ENCODE data around the gene TMEM151A.
A peak's percentile ranks its signal among the peaks of the same experiment; 100 is the strongest.

The TMEM151A gene

GRCh38 chr11:66279092-66279734 is 12.5 kb upstream of the TMEM151A start:
- no CpG with 5 or more reads among the region's 15 CpGs for WGBS, 2 donors (ENCODE audit: extremely low coverage in 2 of 2, insufficient read length in 2 of 2, insufficient replicate concordance in 1 of 2)
- Histone ChIP-seq H3K79me1 (ENCODE audit: low read depth, low read length) (peaks cover 2% of the 10 kb centered on the region), H3K4me2 (ENCODE audit: insufficient read depth, low read length, poor library complexity, severe bottlenecking) (peak overlapping the region; percentile 99), H3K36me3 (replicated peaks in 1 of 2; ENCODE audit: control insufficient read depth in 2 of 2, insufficient read depth in 2 of 2, low read length in 2 of 2) (peaks cover 18 to 52% of the 10 kb centered on the region in 2 donors), H3K14ac (ENCODE audit: low read length) (peak overlapping the region; percentile 8), H3K27ac (replicated peaks; ENCODE audit: low read length) (no peak overlapping the region), H2BK12ac (ENCODE audit: low read length) (peak overlapping the region; percentile 10), H2AK5ac (ENCODE audit: low read depth, low read length) (peak overlapping the region; percentile 61), H2BK15ac (ENCODE audit: low read length) (peak overlapping the region; percentile 91), H3K18ac (ENCODE audit: low read length) (no peak overlapping the region), H2BK5ac (ENCODE audit: low read length) (peak overlapping the region; percentile 66), H2AFZ (ENCODE audit: low read length) (no peak overlapping the region), H3K9me3 (replicated peaks in 1 of 2; ENCODE audit: control insufficient read depth in 2 of 2, insufficient read depth in 1 of 2, low read depth in 1 of 2, low read length in 2 of 2) (no peaks in the 10 kb centered on the region), H3K4me3 (ENCODE audit: low read length in 2 of 2) (peak overlapping the region; percentile 2 to 75), H3K27me3 (ENCODE audit: control insufficient read depth in 3 of 3, insufficient read depth in 3 of 3, low read depth in 1 of 3, low read length in 3 of 3) (no peaks in the 10 kb centered on the region), H3K9ac (ENCODE audit: low read depth, low read length, poor library complexity) (no peak overlapping the region), H3K4me1 (ENCODE audit: control insufficient read depth in 2 of 2, insufficient read depth in 1 of 2, low read depth in 1 of 2, low read length in 2 of 2) (peaks cover 30 to 45% of the 10 kb centered on the region in 2 donors), H3K23ac (ENCODE audit: low read depth, low read length, poor library complexity) (no peak overlapping the region), H4K8ac (ENCODE audit: low read depth, low read length) (no peak overlapping the region), H4K91ac (ENCODE audit: low read depth, low read length, poor library complexity) (no peak overlapping the region), H2BK120ac (ENCODE audit: low read depth, low read length) (no peak overlapping the region), H3K4ac (ENCODE audit: low read length) (no peak overlapping the region)
- DNase-seq (ENCODE audit: low spot score) = no peak

GRCh38 chr11:66280428-66280827 is 11.3 kb upstream of the TMEM151A start:
- Histone ChIP-seq H2BK120ac (ENCODE audit: low read depth, low read length) (no peak overlapping the region), H4K8ac (ENCODE audit: low read depth, low read length) (no peak overlapping the region), H3K27ac (replicated peaks; ENCODE audit: low read length) (no peak overlapping the region), H3K36me3 (replicated peaks in 1 of 2; ENCODE audit: control insufficient read depth in 2 of 2, insufficient read depth in 2 of 2, low read length in 2 of 2) (peaks cover 16 to 53% of the 10 kb centered on the region in 2 donors), H3K79me1 (ENCODE audit: low read depth, low read length) (peaks cover 2% of the 10 kb centered on the region), H2BK15ac (ENCODE audit: low read length) (no peak overlapping the region), H3K9ac (ENCODE audit: low read depth, low read length, poor library complexity) (no peak overlapping the region), H3K4me2 (ENCODE audit: insufficient read depth, low read length, poor library complexity, severe bottlenecking) (no peak overlapping the region), H3K23ac (ENCODE audit: low read depth, low read length, poor library complexity) (no peak overlapping the region), H2AK5ac (ENCODE audit: low read depth, low read length) (peak overlapping the region; percentile 68), H3K4ac (ENCODE audit: low read length) (no peak overlapping the region), H3K14ac (ENCODE audit: low read length) (no peak overlapping the region), H2BK12ac (ENCODE audit: low read length) (no peak overlapping the region), H3K9me3 (replicated peaks in 1 of 2; ENCODE audit: control insufficient read depth in 2 of 2, insufficient read depth in 1 of 2, low read depth in 1 of 2, low read length in 2 of 2) (no peaks in the 10 kb centered on the region), H2BK5ac (ENCODE audit: low read length) (no peak overlapping the region), H3K4me3 (ENCODE audit: low read length in 2 of 2) (no peak overlapping the region), H3K27me3 (ENCODE audit: control insufficient read depth in 3 of 3, insufficient read depth in 3 of 3, low read depth in 1 of 3, low read length in 3 of 3) (no peaks in the 10 kb centered on the region), H3K4me1 (ENCODE audit: control insufficient read depth in 2 of 2, insufficient read depth in 1 of 2, low read depth in 1 of 2, low read length in 2 of 2) (peaks cover 30 to 45% of the 10 kb centered on the region in 2 donors), H3K18ac (ENCODE audit: low read length) (no peak overlapping the region), H4K91ac (ENCODE audit: low read depth, low read length, poor library complexity) (no peak overlapping the region), H2AFZ (ENCODE audit: low read length) (no peak overlapping the region)
- no CpG with 5 or more reads among the region's 14 CpGs for WGBS, 2 donors (ENCODE audit: extremely low coverage in 2 of 2, insufficient read length in 2 of 2, insufficient replicate concordance in 1 of 2)
- no peak for DNase-seq (ENCODE audit: low spot score)

GRCh38 chr11:66281001-66281400 is 10.7 kb upstream of the TMEM151A start:
- no peak overlapping the region for H2BK120ac ChIP-seq (ENCODE audit: low read depth, low read length)
- H3K14ac ChIP-seq (ENCODE audit: low read length) = no peak overlapping the region
- no peak overlapping the region for H2AFZ ChIP-seq (ENCODE audit: low read length)
- H3K27ac ChIP-seq (replicated peaks; ENCODE audit: low read length) = no peak overlapping the region
- H3K4me2 ChIP-seq (ENCODE audit: insufficient read depth, low read length, poor library complexity, severe bottlenecking) = no peak overlapping the region
- H3K9ac ChIP-seq (ENCODE audit: low read depth, low read length, poor library complexity) = no peak overlapping the region
- H2BK15ac ChIP-seq (ENCODE audit: low read length) = no peak overlapping the region
- H4K8ac ChIP-seq (ENCODE audit: low read depth, low read length) = no peak overlapping the region
- no peak overlapping the region for H3K4ac ChIP-seq (ENCODE audit: low read length)
- H2BK12ac ChIP-seq (ENCODE audit: low read length) = no peak overlapping the region
- no peaks in the 10 kb centered on the region for H3K9me3 ChIP-seq (replicated peaks in 1 of 2; ENCODE audit: control insufficient read depth in 2 of 2, insufficient read depth in 1 of 2, low read depth in 1 of 2, low read length in 2 of 2)
- H2BK5ac ChIP-seq (ENCODE audit: low read length) = no peak overlapping the region
- peaks cover 2% of the 10 kb centered on the region for H3K79me1 ChIP-seq (ENCODE audit: low read depth, low read length)
- peaks cover 18 to 53% of the 10 kb centered on the region in 2 donors for H3K36me3 ChIP-seq (replicated peaks in 1 of 2; ENCODE audit: control insufficient read depth in 2 of 2, insufficient read depth in 2 of 2, low read length in 2 of 2)
- no CpG with 5 or more reads among the region's 6 CpGs for WGBS, 2 donors (ENCODE audit: extremely low coverage in 2 of 2, insufficient read length in 2 of 2, insufficient replicate concordance in 1 of 2)
- no peak overlapping the region for H3K4me3 ChIP-seq (ENCODE audit: low read length in 2 of 2)
- H3K18ac ChIP-seq (ENCODE audit: low read length) = no peak overlapping the region
- H3K27me3 ChIP-seq (ENCODE audit: control insufficient read depth in 3 of 3, insufficient read depth in 3 of 3, low read depth in 1 of 3, low read length in 3 of 3) = no peaks in the 10 kb centered on the region
- no peak overlapping the region for H3K23ac ChIP-seq (ENCODE audit: low read depth, low read length, poor library complexity)
- peak overlapping the region; percentile 68 for H2AK5ac ChIP-seq (ENCODE audit: low read depth, low read length)
- peaks cover 30 to 45% of the 10 kb centered on the region in 2 donors for H3K4me1 ChIP-seq (ENCODE audit: control insufficient read depth in 2 of 2, insufficient read depth in 1 of 2, low read depth in 1 of 2, low read length in 2 of 2)
- DNase-seq (ENCODE audit: low spot score) = no peak
- H4K91ac ChIP-seq (ENCODE audit: low read depth, low read length, poor library complexity) = no peak overlapping the region

- Histone ChIP-seq H3K9me3 (replicated peaks in 1 of 2; ENCODE audit: control insufficient read depth in 2 of 2, insufficient read depth in 1 of 2, low read depth in 1 of 2, low read length in 2 of 2) (no peaks in the 10 kb centered on the region), H3K9ac (ENCODE audit: low read depth, low read length, poor library complexity) (no peak overlapping the region), H3K36me3 (replicated peaks in 1 of 2; ENCODE audit: control insufficient read depth in 2 of 2, insufficient read depth in 2 of 2, low read length in 2 of 2) (peaks cover 21 to 53% of the 10 kb centered on the region in 2 donors), H3K23ac (ENCODE audit: low read depth, low read length, poor library complexity) (peak overlapping the region; percentile 0), H2BK120ac (ENCODE audit: low read depth, low read length) (no peak overlapping the region), H3K79me1 (ENCODE audit: low read depth, low read length) (peaks cover 4% of the 10 kb centered on the region), H3K27me3 (ENCODE audit: control insufficient read depth in 3 of 3, insufficient read depth in 3 of 3, low read depth in 1 of 3, low read length in 3 of 3) (no peaks in the 10 kb centered on the region), H4K8ac (ENCODE audit: low read depth, low read length) (no peak overlapping the region), H3K18ac (ENCODE audit: low read length) (peak overlapping the region; percentile 5), H2AK5ac (ENCODE audit: low read depth, low read length) (peak overlapping the region; percentile 6), H3K27ac (replicated peaks; ENCODE audit: low read length) (peak overlapping the region; percentile 49), H3K14ac (ENCODE audit: low read length) (no peak overlapping the region), H3K4me2 (ENCODE audit: insufficient read depth, low read length, poor library complexity, severe bottlenecking) (no peak overlapping the region), H2AFZ (ENCODE audit: low read length) (no peak overlapping the region), H2BK15ac (ENCODE audit: low read length) (peak overlapping the region; percentile 27), H3K4me1 (ENCODE audit: control insufficient read depth in 2 of 2, insufficient read depth in 1 of 2, low read depth in 1 of 2, low read length in 2 of 2) (peaks cover 30 to 45% of the 10 kb centered on the region in 2 donors), H3K4me3 (ENCODE audit: low read length in 2 of 2) (no peak overlapping the region), H2BK12ac (ENCODE audit: low read length) (no peak overlapping the region), H4K91ac (ENCODE audit: low read depth, low read length, poor library complexity) (no peak overlapping the region), H3K4ac (ENCODE audit: low read length) (no peak overlapping the region), H2BK5ac (ENCODE audit: low read length) (no peak overlapping the region)
- WGBS, 2 donors (ENCODE audit: extremely low coverage in 2 of 2, insufficient read length in 2 of 2, insufficient replicate concordance in 1 of 2) = no CpG with 5 or more reads among the region's 20 CpGs
- DNase-seq (ENCODE audit: low spot score) = no peak
Observed at GRCh38 chr11:66281776-66282467, 9.8 kb upstream of the TMEM151A start.
